Astrocyte (in vitro differentiated cells and primary cell): ENCODE measurements around the gene OR4K2. TPM values are rescaled to one million over a fixed set of nuclear protein-coding genes. Genes with fewer than 3 reads are reported as not detected.

Source experiments
- total RNA-seq: library from RNA; stranded (reverse); gene quantifications from 2 replicates; pipeline ENCODE4 v1.2.1, GENCODE V29; 2021

OR4K2 gene
- total RNA-seq, 1 donor from 2014 or later, result not detected

Other genes starting within 250 kb of the OR4K2 start
- gene OR11H2, start 161.3 kb upstream of the OR4K2 start, total RNA-seq, result not detected in 2 replicates
- not detected in 2 replicates for gene OR4Q3, start 131.6 kb upstream of the OR4K2 start, total RNA-seq
- not detected in 2 replicates for gene OR4M1, start 101.6 kb upstream of the OR4K2 start, total RNA-seq
- gene OR4N2, start 71.4 kb upstream of the OR4K2 start, total RNA-seq, result not detected in 2 replicates
- gene OR4K5, start 45.5 kb downstream of the OR4K2 start, total RNA-seq, result not detected in 2 replicates
- gene OR4K1, start 55.8 kb downstream of the OR4K2 start, total RNA-seq, result not detected in 2 replicates
- gene OR4K15, start 100.4 kb downstream of the OR4K2 start, total RNA-seq, result not detected in 2 replicates
- not detected in 2 replicates for gene OR4Q2, start 127.0 kb downstream of the OR4K2 start, total RNA-seq
- not detected in 2 replicates for gene OR4K14, start 144.2 kb downstream of the OR4K2 start, total RNA-seq
- gene OR4K13, start 160.9 kb downstream of the OR4K2 start, total RNA-seq, result not detected in 2 replicates
- gene OR4L1, start 184.9 kb downstream of the OR4K2 start, total RNA-seq, result not detected in 2 replicates
- gene OR4K17, start 235.6 kb downstream of the OR4K2 start, total RNA-seq, result not detected in 2 replicates